ENCODE data around the gene SOX1.

DNA sequence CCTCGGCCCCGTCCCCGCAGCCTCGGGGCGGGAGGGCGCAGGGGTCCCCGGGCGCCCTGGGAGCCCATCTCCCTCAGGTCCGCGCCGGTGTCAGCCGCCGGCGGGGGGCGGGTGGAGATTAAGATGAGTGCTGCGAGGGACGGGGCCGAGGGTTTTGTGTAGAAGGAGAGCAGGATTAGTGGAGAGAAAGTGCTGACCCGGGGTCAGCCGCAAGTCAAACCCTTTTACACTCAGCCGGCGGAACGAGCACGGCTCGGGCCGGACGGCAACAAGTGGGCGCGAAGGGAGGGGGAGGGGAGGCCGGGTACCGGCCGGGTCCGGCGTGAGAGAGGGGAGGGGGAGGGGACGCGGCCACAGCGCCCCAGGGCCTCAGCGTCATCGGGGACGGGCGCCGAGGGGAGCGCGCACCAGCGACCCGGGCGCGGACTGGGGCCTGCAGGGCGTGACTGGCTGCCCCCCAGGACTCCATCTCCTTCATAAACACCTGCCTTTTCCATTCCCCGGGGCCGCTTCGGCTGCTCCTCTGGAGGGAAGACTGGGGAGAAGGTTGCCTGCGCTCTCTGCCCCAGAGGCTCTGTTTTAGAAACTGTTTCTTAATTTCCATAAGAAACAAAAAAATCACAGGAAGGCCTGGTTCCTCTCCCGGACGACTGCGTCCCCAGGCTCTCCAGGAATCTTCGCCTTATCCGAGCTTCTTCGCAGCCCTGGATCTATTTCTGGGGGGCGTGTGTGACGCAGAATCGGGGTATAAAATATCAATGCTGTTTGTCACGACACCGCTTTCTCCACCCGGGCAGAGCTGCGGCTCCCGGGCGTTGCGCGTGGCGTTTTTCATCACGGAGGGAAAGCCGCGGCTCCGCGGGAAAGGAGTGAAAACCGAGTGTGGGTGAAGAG lies 6.5 kb downstream of the SOX1 start:
- TF ChIP-seq SUZ12 (IDR thresholded peaks at IDR 0.05) = no peak
- TF ChIP-seq LEF1 (IDR thresholded peaks at IDR 0.05; ENCODE audit: borderline replicate concordance) = no peak
- TF ChIP-seq CTBP1 (IDR thresholded peaks at IDR 0.05; ENCODE audit: borderline replicate concordance) = no peak
- TF ChIP-seq, protein P1, sequence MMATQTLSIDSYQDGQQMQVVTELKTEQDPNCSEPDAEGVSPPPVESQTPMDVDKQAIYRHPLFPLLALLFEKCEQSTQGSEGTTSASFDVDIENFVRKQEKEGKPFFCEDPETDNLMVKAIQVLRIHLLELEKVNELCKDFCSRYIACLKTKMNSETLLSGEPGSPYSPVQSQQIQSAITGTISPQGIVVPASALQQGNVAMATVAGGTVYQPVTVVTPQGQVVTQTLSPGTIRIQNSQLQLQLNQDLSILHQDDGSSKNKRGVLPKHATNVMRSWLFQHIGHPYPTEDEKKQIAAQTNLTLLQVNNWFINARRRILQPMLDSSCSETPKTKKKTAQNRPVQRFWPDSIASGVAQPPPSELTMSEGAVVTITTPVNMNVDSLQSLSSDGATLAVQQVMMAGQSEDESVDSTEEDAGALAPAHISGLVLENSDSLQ (IDR thresholded peaks at IDR 0.05) = no peak
- no peak for TF ChIP-seq TARDBP (IDR thresholded peaks at IDR 0.05)

All from HEK293T (cell line).